ENCODE measurements around the gene BAIAP2L1.
"Not testable (repeated sequence)": the region's sequence is repeated elsewhere in the genome, so short reads cannot be mapped to it uniquely, and the experiment has no call there.

The BAIAP2L1 gene

DNA sequence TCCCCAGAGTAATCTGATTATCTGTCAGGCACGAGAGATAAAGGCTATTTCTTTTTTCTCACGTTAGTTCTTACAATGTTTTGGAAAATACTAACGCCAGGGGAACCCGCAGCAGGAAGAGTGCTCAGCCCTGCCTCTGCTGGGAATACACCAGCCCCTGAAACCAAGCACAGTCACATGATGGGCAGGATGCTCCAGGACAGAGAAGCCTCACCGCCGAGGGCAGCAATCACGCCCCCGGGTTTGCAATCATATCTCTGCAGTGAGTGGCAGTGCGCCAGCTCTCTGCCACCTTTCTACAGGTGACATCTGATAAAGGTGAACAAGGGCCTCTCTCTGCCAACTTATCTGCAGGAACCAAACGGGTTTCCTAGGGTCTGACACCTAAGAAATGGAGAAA, 79.6 kb downstream of the BAIAP2L1 start:
- DNase-seq (ENCODE audit: low spot score), result no peak

DNA sequence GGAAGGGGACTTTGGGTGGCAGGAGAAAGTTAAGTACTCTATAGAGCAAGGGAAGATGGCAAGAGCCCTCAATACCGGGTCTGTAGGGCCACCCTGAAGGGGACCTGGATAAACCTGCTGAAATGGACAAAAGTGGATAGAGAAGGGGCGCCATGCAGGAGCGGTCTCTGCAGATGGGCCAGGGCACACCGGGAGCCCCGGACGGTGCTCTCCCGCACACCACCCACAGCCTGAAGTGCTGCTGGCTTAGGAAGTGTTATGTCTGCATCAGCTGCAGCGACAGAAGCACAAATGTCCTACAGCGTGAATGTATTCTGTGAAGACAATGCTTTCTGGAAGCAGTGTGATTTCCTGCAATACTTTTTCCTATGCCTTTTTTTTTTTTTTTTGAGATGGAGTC, 81.7 kb downstream of the BAIAP2L1 start:
- no peak for DNase-seq (ENCODE audit: low spot score)

DNA sequence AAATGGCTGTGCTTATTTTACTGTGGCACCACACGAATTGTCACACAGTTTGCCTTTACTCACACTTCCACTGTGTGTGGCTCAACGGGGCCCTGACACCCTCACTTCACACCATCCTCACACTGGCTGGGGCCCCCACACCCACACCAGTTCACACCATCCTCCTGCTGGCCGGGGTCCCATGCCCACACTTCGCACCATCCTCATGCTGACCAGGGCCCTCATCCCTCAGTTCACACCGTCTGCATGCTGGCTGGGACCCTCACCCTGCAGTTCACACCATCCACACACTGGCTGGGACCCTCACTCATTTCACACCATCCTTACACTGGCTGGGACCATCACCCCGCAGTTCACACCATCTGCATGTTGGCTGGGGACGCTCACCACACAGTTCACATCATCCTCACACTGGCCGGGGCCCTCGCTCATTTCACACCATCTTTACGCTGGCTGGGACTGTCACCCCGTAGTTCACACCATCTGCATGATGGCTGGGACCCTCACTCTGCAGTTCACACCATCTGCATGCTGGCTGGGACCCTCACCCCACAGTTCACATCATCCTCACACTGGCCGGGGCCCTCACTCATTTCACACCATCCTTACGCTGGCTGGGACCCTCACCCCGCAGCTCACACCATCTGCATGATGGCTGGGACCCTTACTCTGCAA, 83.4 kb downstream of the BAIAP2L1 start:
- no peak for DNase-seq (ENCODE audit: low spot score)

DNA sequence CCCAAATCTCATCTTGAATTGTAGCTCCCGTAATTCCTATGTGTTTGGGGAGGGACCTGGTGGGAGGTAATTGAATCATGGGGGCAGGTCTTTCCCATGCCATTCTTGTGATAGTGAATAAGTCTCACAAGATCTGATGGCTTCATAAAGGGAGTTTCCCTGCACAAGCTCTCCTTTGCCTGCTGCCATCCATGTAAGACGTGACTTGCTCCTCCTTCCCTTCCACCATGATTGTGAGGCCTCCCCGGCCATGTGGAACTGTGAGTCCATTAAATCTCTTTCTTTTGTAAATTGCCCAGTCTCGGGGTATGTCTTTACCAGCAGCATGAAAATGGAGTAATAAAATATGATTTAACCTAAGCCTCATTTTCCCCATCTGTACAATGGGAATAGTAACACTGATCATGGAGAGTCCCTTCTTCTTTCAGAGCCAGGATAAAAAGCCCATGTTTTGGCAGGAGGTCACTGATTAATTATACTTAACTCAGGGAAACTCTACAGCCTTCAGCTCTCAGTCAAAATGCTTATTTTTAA, 84.8 kb downstream of the BAIAP2L1 start:
- not testable (repeated sequence) for DNase-seq (ENCODE audit: low spot score)

DNA sequence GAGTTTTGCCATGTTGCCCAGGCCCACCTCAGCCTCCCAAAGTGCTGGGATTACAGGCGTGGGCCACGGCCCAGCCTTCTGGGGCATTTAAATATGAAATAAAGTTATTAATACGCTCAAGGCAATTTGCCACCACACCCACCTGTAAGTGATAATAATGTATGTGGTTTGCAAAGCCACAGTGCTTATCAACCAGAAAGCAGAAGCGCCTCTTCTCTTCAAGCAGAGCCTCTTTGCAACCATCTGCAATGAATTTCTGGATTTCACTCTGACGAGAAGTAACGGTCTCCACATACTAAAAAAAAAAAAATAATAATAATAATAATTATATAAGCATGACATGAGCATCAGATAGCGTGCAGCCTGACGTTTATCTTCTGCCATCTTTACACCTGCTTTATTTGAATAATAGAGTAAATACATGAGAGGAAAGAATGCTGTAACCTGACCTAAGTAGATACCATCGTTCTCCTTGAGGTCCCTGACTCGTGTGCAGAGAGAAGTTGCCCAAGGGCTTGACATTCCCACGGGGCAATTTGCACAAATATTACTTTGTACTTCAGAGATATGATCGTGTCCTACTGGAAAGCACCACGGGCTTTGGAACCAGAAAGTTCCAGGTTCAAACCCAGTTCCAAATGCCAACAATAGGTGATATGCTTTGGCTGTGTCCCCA, 85.4 kb downstream of the BAIAP2L1 start:
- DNase-seq (ENCODE audit: low spot score), result no peak

DNA sequence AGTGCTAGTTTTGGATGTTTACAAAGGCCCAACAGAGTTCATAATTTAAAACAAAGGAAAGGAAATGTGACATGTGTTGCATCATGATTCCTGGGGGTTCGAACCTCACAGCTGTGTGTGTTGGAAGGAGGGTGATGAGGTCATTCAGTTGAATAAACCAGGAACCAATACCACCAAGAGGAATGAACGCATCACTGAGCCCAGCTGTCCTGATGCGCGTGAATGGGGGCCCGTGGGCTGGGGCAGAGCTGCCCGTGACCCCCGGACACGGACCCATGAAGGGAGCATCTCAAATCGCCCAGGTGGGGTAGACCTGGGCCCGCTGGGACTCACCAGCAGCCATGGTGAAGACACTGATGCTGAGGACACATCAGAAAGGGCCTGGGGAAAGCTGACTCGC, 86.4 kb downstream of the BAIAP2L1 start:
- no peak for DNase-seq (ENCODE audit: low spot score)

DNA sequence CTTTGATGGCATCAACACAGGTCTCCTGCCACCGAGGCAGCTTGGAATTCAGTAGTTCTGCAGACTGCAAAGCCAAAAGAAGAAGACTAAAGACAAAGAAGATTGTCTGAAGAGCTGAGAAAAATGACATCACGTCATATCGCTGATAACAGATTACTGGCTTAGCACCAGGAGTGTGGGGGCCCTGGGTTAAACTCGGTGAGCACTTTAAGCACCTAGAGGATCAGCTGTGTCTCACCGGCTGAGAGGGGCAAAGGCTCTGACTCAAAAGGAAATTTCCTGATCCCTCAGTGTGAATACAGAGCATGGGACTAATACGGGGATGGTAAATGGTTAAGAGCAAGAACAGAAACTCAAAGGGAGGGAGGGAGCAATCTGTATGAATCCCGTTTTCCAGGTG, 88.7 kb downstream of the BAIAP2L1 start:
- no peak for DNase-seq (ENCODE audit: low spot score)

DNA sequence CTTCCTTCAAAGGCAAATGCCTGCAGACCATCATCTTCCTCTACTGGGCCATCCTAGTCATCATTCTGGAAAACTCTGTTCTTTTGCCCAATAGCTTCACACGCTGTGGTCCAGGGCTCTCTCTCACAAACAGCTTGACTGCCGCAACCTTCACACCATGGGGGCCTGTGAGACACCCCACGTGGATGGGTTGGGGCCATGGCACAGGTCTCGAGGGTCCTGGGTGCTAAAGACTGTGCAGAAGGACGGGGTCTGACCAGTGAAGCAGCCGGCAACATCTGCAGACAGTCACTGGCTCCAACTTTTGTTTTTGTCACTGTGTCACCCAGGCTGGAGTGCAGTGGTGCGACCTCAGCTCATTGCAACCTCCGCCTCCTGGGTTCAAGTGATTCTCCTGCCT, 91.3 kb downstream of the BAIAP2L1 start:
- no peak for DNase-seq (ENCODE audit: low spot score)

DNA sequence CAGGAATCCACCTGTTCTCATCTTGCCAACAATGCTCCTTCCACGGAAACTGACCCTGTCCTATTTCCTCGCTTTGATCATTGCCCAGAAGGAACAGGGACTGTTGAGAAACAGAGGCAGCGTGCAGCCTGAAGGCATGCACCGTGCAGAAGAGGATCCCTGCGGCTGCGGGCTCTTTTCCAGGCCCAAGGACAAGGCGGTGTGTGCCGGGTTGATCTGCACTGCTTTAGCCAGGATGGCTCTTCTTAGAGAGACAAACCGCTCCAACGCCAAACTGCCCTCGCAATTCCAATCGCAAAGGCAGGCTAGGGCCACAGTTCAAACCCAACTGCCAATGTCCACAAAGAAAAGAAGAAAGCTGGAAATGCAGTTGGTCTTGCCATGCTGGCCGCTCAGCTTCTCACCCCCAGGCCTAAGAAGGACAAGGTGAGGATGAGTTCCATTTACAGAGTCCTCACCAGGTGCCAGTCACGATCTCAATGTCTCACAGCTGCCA, 92.9 kb downstream of the BAIAP2L1 start:
- DNase-seq (ENCODE audit: low spot score), result no peak

DNA sequence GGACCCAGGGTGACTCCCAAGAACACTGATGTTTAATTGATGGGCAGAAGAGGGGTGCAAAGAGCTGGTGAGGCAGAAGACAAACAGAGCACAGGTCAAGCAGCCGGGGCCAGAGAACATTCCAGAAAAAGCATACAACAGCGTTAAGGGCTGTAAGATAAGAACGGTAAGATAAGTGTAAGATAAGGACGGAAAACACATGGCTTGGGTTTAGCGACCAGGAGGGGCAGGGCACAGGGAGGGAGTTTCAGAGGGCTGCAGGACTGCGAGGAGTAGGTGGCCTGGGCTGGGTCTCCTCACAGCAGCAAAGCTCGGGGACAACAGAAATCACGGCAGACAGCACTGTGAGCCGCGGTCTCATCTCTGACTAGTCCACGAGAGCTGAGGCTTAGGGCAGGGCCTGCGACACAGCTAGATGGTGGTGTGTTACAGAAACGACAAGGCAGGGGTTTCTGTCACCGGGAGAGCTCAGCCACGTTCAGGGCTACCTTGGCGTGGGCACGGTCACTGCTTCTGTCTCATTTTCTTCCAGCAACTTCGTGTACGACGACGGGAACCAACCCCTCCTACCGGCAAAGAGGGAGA, 94.8 kb downstream of the BAIAP2L1 start:
- no peak for DNase-seq (ENCODE audit: low spot score)

DNA sequence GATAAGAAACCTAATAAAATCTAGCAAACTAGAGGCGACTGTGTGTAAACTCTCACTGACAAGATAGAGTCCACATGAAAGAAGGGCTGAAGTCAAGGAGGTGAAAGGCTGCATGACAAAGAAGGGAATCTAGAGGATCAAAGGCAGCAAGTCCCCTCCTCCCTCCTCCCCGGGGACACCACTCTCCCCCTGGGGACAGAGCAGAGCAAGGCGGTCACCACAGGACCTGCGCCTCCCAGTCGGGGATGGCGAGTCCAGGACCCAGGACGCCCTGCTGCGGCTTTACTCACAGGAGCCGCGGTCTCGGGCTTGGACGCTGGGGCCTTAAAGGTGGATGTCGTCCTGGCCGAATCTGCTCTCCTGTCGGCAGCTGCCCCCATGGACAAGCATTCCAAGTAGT, 97.0 kb downstream of the BAIAP2L1 start:
- DNase-seq (ENCODE audit: low spot score), result no peak

DNA sequence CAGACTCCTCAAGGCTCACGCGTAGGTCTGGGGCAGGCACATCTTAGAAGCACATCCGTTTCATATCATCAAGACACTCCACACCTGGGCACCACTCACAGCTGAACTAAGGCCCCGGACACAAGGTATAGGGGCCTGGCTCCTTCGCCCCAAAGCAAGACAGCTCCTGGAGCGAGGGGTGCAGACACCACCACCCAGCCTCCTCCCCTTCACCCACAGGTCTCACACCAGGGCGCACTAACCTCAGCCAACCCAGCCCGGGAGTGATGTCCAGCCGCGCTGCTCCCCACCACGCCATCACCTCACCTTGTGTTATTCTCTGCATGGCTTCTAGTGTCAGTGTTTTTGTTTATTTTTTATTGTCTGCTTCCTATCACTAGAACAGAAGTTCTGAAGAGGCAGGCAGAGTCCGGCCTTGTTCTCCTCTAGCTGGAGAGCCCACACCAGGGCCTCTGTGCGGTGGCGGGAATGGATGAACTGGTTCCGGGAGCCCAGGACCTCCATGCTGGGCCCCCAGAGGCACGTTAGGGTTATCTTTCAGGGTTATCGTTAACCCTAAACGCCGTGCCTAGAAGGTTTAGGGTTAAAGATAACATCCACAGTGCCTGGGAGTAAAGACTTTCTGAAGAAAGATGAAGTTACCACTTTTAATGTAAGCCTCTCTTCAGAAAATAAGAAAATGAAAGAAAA, 97.6 kb downstream of the BAIAP2L1 start:
- DNase-seq (ENCODE audit: low spot score), result no peak

DNA sequence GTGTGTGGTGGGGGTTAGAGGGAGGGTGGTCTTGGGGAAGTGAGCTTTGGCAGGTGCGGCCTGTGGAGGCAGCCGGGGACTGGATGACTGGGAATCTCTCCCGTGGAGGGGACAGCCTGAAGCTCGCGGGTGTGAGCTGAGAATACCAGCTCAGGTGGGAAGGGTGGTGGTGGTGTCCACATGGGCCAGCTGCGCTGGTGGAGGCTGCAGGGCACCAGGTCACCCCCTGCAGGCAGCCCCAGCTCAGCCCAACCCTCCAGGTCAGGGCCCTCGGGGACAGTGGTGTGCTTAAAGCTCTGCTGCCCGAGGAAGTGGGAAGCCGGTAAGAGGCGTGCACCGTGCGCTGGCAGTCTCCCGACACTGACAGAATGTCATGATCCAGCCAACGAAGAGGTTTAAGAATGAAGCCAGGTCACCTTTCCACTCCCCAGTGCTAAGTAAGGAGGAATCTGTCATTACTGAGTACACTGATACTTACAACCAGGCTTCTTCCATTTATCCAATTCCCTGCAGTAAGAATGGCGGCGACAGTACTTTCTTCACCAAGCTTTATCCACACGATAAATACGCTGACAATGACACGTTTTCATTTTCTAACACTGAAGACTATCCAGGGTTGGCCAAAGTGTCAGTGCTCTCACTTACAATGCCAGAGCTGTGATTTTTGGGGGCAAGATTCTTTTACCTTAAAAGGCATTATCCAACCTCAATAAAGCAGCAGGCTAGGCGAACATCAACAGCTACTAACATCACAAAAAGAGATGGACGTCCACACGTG, 99.0 kb downstream of the BAIAP2L1 start:
- no peak for DNase-seq (ENCODE audit: low spot score)

DNA sequence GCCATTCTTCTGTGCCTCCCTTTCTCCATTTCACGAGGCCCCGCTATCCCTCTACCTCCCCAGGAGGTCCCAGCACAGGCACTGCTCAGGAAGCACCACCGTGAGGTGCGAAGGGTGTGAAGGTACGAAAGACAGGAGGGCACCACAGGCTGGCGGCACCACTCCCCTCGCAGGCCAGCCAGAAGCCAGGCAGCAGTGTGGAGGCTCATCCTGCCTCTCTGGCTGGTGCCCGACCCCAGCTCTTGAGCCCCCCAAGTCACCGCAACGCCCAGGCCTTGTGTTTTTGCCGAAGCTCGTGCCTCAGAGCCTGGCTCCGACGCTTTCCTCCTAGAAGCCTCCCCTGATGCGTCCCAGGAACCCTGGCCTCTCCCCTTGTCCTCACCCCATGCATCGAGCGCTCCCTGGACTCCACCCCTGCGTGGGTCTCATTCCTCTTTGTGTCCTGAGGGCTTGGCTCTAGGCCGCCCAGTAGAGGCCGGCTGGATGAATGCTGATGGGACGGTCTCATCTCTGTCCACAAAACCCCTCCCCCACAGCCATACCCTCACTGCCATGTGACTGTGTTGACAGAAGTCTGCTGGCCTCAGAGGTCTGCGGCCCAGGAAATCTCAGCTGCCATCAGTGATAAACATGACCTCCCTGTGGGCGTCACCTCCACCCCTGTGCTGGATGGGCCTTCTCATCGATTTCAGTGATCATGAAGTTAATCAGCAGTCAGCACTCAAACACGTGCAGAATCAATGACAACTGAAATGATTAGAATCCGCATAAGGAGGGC, 100.1 kb downstream of the BAIAP2L1 start:
- DNase-seq (ENCODE audit: low spot score), result no peak

DNA sequence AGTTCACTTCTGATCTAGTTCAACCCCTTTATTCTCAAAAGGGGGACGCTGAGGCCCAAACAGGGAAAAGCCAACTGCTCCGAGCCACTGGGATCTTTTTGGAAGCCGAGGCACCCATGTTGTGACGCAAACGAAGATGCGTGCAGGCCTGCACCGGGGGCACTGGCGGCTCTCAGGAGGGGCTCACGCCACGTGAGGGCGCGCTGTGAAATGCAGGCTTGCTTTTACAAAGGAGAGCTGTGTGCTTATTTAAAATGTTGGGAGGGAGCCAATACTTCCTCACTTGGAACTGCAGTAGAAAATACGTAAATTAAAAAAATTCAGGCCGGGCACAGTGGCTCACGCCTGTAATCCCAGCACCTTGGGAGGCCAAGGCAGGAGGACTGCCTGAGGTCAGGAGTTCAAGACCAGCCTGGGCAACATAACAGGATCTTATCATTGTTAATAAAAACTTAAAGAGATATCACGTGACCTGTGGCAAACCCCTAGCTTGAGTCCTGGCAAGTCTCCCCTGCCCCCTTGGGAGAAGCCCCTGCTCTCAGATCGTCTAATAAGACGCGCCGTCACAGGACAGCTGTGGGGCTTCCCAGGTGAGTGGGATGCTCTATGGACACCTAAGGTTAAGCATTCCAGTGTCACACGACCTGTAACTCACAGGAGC, 103.1 kb downstream of the BAIAP2L1 start:
- DNase-seq (ENCODE audit: low spot score), result no peak

DNA sequence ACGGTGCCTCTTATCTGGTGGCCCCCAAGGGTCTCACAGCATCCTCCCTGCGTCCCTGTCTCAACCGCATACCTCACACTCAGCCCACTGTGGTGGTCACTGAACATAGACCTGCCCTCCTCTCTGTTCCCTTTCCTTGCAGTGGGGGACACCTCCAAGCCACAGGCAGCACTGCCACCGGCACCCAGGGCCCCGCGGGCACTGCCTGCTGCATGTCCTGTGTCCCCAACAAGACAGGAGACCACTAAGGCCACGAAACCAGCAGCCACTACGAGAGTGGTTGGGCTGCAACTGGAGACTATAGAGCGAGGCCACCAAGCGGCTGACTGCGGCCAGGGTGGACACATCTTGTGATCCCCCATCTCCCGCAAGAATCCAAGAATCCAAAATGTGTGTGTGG, 104.1 kb downstream of the BAIAP2L1 start:
- no peak for DNase-seq (ENCODE audit: low spot score)

DNA sequence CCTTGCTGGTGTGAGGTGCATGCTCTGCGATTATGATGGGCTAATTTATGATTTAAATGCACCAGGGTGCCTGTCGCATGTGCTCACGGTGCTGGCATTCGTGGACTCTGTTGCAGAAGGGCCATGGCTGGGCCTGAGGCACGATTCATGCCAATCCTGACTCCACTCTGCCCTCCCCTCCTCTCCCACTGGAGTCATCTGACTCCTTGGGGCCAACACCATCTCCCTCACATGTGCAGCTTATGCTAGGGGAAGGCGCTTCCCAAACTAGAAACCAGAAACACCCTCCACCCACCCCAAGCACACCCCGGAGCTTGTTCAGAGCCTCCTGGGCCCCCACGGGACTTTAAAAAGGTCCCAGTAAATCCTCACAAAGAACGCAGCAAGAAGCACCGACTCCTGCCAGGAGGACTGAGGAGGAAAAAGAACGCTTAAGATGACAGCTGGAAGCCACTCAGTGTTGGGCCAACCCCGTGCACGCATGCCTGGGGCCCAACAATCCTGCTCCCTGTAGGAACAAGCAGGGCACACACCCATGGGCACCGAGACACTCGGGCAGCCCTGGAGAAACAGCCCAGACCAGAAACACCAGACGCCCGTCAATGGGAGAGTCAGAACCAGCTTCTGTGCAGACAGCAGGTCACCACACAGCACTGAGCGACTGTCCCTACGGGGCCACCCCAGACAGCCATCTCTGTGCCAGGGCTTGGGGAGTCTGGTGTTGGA, 105.3 kb downstream of the BAIAP2L1 start:
- no peak for DNase-seq (ENCODE audit: low spot score)

DNA sequence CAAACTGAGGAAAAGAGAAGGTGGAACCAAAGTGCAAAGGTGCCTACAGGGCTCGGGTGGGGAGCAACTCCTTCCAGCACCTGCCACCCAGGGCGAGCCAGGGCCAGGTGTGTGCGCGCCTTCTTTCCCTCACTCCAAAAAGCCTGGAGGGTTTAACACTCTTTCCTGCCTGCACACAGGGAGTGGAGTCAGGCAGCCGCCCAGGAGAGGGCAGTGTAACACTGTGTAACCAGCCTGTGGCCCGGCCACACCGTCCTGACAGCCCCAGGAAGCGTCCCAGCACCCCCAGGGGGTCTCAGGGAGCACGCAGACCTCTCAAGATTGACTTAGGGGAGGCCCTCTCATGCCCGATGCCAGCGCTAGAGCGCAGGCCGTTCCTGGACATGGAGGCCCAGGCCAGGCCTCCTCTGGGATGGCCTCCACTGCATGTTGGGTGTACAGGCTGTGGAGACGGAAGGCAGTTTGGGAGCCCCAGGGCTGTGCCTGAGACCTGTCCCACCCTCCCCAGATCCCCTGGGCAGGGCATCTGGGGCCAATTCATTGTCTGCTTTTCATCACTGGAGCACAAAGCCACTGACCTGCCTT, 106.0 kb downstream of the BAIAP2L1 start:
- DNase-seq (ENCODE audit: low spot score), result no peak

DNA sequence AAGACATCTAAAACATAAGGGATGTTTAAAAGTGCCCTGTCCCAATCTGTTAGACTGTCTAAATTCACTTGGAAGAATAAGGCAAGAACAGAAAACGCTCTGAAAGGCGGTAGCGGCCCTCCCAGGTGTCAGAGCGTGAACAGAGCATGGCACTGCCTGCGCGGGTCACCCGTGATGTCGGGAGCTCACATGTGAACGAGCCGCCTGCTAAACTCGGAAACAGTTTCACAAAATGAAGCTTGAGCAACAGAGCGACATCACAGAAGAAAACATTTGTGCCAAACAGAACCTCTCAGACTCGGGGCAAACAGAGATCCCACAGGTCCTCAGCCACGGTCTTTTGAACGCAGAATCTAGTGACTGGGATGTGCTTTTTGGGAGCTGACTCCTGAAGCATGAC, 106.6 kb downstream of the BAIAP2L1 start:
- no peak for DNase-seq (ENCODE audit: low spot score)
